SIG-M5 treated with dmso at 0.1 percent for 504 hours (cell line): ENCODE measurements around the gene NHERF1.

Experiments used
- DNase-seq: peaks from one replicate; lab custom pipeline; 2025; ENCODE audit not compliant: unreplicated experiment; lab: John Stamatoyannopoulos, UW

Gene NHERF1

GRCh38 chr17:74807441-74807840, 59.0 kb downstream of the NHERF1 start:
- DNase-seq: no peak

- DNase-seq: no peak
Observed at GRCh38 chr17:74807925-74808324, 59.5 kb downstream of the NHERF1 start.

GRCh38 chr17:74808714-74809430, 60.4 kb downstream of the NHERF1 start:
- DNase-seq: peak; percentile 17

- no peak for DNase-seq
Observed at GRCh38 chr17:74810699-74811485, 62.5 kb downstream of the NHERF1 start.

- peak; percentile 58 for DNase-seq
Observed at GRCh38 chr17:74812109-74813009, 63.9 kb downstream of the NHERF1 start.

- no peak for DNase-seq
Observed at GRCh38 chr17:74814453-74814852, 66.0 kb downstream of the NHERF1 start.

GRCh38 chr17:74815067-74815466, 66.6 kb downstream of the NHERF1 start:
- no peak for DNase-seq

- peak; percentile 5 for DNase-seq
Observed at GRCh38 chr17:74815550-74816370, 67.3 kb downstream of the NHERF1 start.

GRCh38 chr17:74816905-74817620, 68.6 kb downstream of the NHERF1 start:
- no peak for DNase-seq

- DNase-seq: no peak
Observed at GRCh38 chr17:74818291-74818938, 70.0 kb downstream of the NHERF1 start.
